B cell (primary cell): ENCODE results near the gene SNX24. TPM values are rescaled to one million over a fixed set of nuclear protein-coding genes. Genes with fewer than 3 reads are reported as not detected.

Source experiments
- ATAC-seq: fragments of 200-7000 bp; cut with Tn5 transposase; one replicate; pipeline ENCODE4 v1.10.0; 2021; ENCODE audit warnings: low read depth, mild to moderate bottlenecking, moderate number of reproducible peaks, moderate library complexity
- CTCF ChIA-PET: fragments of 350-600 bp; sonication (Branson Sonifier 250); formaldehyde crosslinking; loops from one replicate; lab custom pipeline; 2021; ENCODE audit warnings: antibody characterized with exemption, inconsistent platforms; lab: Charles Lee
- POLR2A ChIA-PET: fragments of 350-600 bp; sonication (Branson Sonifier 250); formaldehyde crosslinking; loops from one replicate; lab custom pipeline; 2021; ENCODE audit warnings: antibody characterized with exemption; lab: Charles Lee
- DNase-seq: peaks from one replicate; pipeline ENCODE4 v3.0.0; 2013
- H2AFZ ChIP-seq: 2 replicates; pipeline ENCODE4 v1.6.1; 2012; ENCODE audit warnings: mild to moderate bottlenecking, low read depth, low read length; ENCODE audit not compliant: insufficient read depth, poor library complexity, severe bottlenecking
- H3K27ac ChIP-seq, 2 donors: 1 replicate in 1 of 2; 2 replicates in 1 of 2; pipeline ENCODE4 v1.5.1; 2012 to 2013; ENCODE audit warnings: low read length in 2 of 2, mild to moderate bottlenecking in 2 of 2, moderate library complexity in 1 of 2
- H3K27me3 ChIP-seq, 4 experiments: fragments of 200-600 bp in 1 of 4; sonication (generic) in 1 of 4; replicated peaks in 1 of 4; 1 replicate in 2 of 4; 2 replicates in 2 of 4; pipeline versions ENCODE4 v1.6.1 to v1.7.0; 2013 to 2016; ENCODE audit warnings: low read length in 3 of 4, mild to moderate bottlenecking in 2 of 4, mixed read lengths in 1 of 4, moderate library complexity in 1 of 4; ENCODE audit not compliant: insufficient read depth in 4 of 4, control insufficient read depth in 3 of 4; ENCODE audit errors: control extremely low read depth in 1 of 4
- H3K36me3 ChIP-seq, 2 experiments: replicated peaks in 1 of 2; 1 replicate in 1 of 2; 2 replicates in 1 of 2; pipeline versions ENCODE4 v1.6.1 to v1.7.1; 2013; ENCODE audit warnings: low read length in 1 of 2; ENCODE audit not compliant: insufficient read depth in 2 of 2, control insufficient read depth in 1 of 2; ENCODE audit errors: control extremely low read depth in 1 of 2, extremely low read depth in 1 of 2
- H3K4me1 ChIP-seq, 2 donors: fragments of 200-600 bp in 1 of 2; sonication (generic) in 1 of 2; 1 replicate in 1 of 2; 2 replicates in 1 of 2; pipeline versions ENCODE4 v1.5.1 to v1.6.1; 2013 to 2017; ENCODE audit warnings: low read length in 2 of 2; ENCODE audit not compliant: control insufficient read depth in 2 of 2, insufficient read depth in 2 of 2
- H3K4me2 ChIP-seq: replicated peaks from 2 replicates; pipeline ENCODE3; 2012; ENCODE audit warnings: mild to moderate bottlenecking, low read depth, low read length; ENCODE audit not compliant: poor library complexity, severe bottlenecking
- H3K4me3 ChIP-seq, 5 experiments: fragments of 200-600 bp in 1 of 5; sonication (generic) in 1 of 5; 1 replicate in 3 of 5; 2 replicates in 2 of 5; pipeline versions ENCODE4 v1.5.1 to v1.7.0; 2011 to 2016; ENCODE audit warnings: low read length in 4 of 5, mild to moderate bottlenecking in 4 of 5, low read depth in 2 of 5, control low read depth in 1 of 5, moderate library complexity in 1 of 5; ENCODE audit not compliant: insufficient read depth in 1 of 5; ENCODE audit errors: control extremely low read depth in 1 of 5, extremely low read depth in 1 of 5
- H3K79me2 ChIP-seq: fragments of 200-600 bp; sonication (generic); one replicate; pipeline ENCODE4 v1.6.0; 2016; ENCODE audit warnings: low read length; ENCODE audit not compliant: control insufficient read depth, insufficient read depth
- H3K9ac ChIP-seq: fragments of 200-600 bp; sonication (generic); 2 replicates; pipeline ENCODE4 v1.6.1; 2017; ENCODE audit warnings: mild to moderate bottlenecking, low read length, moderate library complexity
- H3K9me3 ChIP-seq, 3 donors: one replicate each; pipeline versions ENCODE4 v1.6.1 to v1.7.1; 2013; ENCODE audit warnings: low read length in 2 of 3; ENCODE audit not compliant: control insufficient read depth in 2 of 3, insufficient read depth in 1 of 3; ENCODE audit errors: control extremely low read depth in 1 of 3
- H4K20me1 ChIP-seq: 2 replicates; pipeline ENCODE4 v1.6.0; 2012; ENCODE audit warnings: mild to moderate bottlenecking, low read length; ENCODE audit not compliant: insufficient read depth, control insufficient read depth, poor library complexity, severe bottlenecking
- H3K27ac Mint-ChIP-seq: one replicate; pipeline ENCODE4 v1.8.0; 2021; ENCODE audit warnings: mixed read lengths
- H3K27me3 Mint-ChIP-seq: one replicate; pipeline ENCODE4 v1.8.0; 2021; ENCODE audit warnings: mixed read lengths
- H3K4me1 Mint-ChIP-seq: one replicate; pipeline ENCODE4 v1.8.0; 2021; ENCODE audit warnings: mixed read lengths
- H3K4me3 Mint-ChIP-seq: one replicate; pipeline ENCODE4 v1.8.0; 2021; ENCODE audit warnings: mixed read lengths
- H3K9me3 Mint-ChIP-seq: one replicate; pipeline ENCODE4 v1.8.0; 2022; ENCODE audit warnings: mixed read lengths; ENCODE audit not compliant: insufficient read depth
- EZH2 ChIP-seq: IDR thresholded peaks from 2 replicates; pipeline ENCODE4 v1.6.1; 2012; ENCODE audit warnings: borderline replicate concordance, low read depth, mild to moderate bottlenecking, moderate library complexity, low read length; ENCODE audit not compliant: insufficient read depth, poor library complexity, severe bottlenecking
- WGBS: methylation state at CpG from one replicate; pipeline ENCODE4 v1.1.5; 2013; ENCODE audit warnings: missing lambda C conversion rate; ENCODE audit not compliant: insufficient coverage; 5-methylcytosine and 5-hydroxymethylcytosine counted together
- intact Hi-C: fragments of 100-400 bp; cut with micrococcal nuclease; formaldehyde crosslinking; loops from one replicate; pipeline ENCODE4 v1.10.0; 2022
- polyA plus RNA-seq: library from polyadenylated mRNA; depleted of rRNA; stranded (reverse); fragments of >200 nt; gene quantifications from 2 replicates; pipeline ENCODE4 v1.2.3, GENCODE V29; 2012
- total RNA-seq, 2 donors: library from RNA; stranded (reverse); fragments of 120-200 nt in 1 of 2; gene quantifications; 1 replicate in 1 of 2; 2 replicates in 1 of 2; pipeline versions ENCODE4 v1.2.3 to v1.2.4, GENCODE V29; 2013 to 2022
- TF ChIP-seq, protein P1 (sequence below): fragments of 200-600 bp; IDR thresholded peaks from one replicate; pipeline ENCODE4 v1.8.0; 2022; ENCODE audit warnings: antibody characterized with exemption, mild to moderate bottlenecking

Gene SNX24
- total and polyA plus RNA-seq, 2 donors (not counting 1 experiment from before 2014, with no cell fraction given), result 1.1 to 9.3 TPM

GRCh38 chr5:122863721-122864120 lies 18.3 kb downstream of the SNX24 start:
- no peak overlapping the region for H3K27ac ChIP-seq
- H3K9me3 ChIP-seq, result no peaks in the 10 kb centered on the region
- H3K27me3 ChIP-seq, result no peaks in the 10 kb centered on the region
- H4K20me1 ChIP-seq, result no peaks in the 10 kb centered on the region
- CTCF ChIA-PET, result no interaction called here
- Mint-ChIP-seq H3K9me3 (no peaks in the 10 kb centered on the region), H3K4me1 (no peaks in the 10 kb centered on the region), H3K27me3 (no peaks in the 10 kb centered on the region), H3K4me3 (no peak overlapping the region), H3K27ac (no peak overlapping the region)
- 97% methylated on average over 3 of the region's 4 CpGs for WGBS
- no peak for DNase-seq
- no peak overlapping the region for H3K9ac ChIP-seq
- H2AFZ ChIP-seq, result no peak overlapping the region
- H3K36me3 ChIP-seq, result no peaks in the 10 kb centered on the region
- no peaks in the 10 kb centered on the region for H3K79me2 ChIP-seq
- POLR2A ChIA-PET, result no interaction called here
- no peaks in the 10 kb centered on the region for H3K4me1 ChIP-seq
- no peak for ATAC-seq
- no peak overlapping the region for H3K4me3 ChIP-seq
- TF ChIP-seq, protein P1, sequence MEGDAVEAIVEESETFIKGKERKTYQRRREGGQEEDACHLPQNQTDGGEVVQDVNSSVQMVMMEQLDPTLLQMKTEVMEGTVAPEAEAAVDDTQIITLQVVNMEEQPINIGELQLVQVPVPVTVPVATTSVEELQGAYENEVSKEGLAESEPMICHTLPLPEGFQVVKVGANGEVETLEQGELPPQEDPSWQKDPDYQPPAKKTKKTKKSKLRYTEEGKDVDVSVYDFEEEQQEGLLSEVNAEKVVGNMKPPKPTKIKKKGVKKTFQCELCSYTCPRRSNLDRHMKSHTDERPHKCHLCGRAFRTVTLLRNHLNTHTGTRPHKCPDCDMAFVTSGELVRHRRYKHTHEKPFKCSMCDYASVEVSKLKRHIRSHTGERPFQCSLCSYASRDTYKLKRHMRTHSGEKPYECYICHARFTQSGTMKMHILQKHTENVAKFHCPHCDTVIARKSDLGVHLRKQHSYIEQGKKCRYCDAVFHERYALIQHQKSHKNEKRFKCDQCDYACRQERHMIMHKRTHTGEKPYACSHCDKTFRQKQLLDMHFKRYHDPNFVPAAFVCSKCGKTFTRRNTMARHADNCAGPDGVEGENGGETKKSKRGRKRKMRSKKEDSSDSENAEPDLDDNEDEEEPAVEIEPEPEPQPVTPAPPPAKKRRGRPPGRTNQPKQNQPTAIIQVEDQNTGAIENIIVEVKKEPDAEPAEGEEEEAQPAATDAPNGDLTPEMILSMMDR, result no peak
- no peak for TF ChIP-seq EZH2
- no peak overlapping the region for H3K4me2 ChIP-seq
- intact Hi-C loops, result no loop called here

DNA sequence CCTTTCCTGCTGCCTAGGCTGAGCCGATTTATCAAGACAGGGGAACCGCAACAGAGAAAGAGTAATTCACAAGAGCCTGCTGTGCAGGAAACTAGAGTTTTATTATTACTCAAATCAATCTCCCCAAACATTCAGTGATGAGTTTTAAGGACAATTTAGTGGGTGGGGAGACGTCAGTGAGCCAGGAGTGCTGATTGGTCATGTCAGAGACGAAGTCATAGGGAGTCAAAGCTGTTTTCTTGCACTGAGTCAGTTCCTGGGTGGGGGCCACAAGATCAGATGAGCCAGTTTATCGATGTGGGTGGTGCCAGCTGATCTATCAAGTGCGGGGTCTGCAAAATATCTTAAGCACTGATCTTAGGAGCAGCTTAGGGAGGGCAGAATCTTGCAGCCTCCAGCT lies 19.0 kb downstream of the SNX24 start:
- Histone ChIP-seq H3K36me3 (no peaks in the 10 kb centered on the region), H3K27me3 (no peaks in the 10 kb centered on the region), H3K9ac (no peak overlapping the region), H4K20me1 (no peaks in the 10 kb centered on the region), H3K4me1 (no peaks in the 10 kb centered on the region), H3K9me3 (no peaks in the 10 kb centered on the region), H3K4me2 (no peak overlapping the region), H3K4me3 (no peak overlapping the region), H3K27ac (no peak overlapping the region), H2AFZ (no peak overlapping the region), H3K79me2 (no peaks in the 10 kb centered on the region)
- ATAC-seq (no peak), DNase-seq (no peak)
- H3K4me1 Mint-ChIP-seq, result no peaks in the 10 kb centered on the region
- no peak for TF ChIP-seq EZH2
- TF ChIP-seq, protein P1, result no peak
- ChIA-PET CTCF (no interaction called here), POLR2A (no interaction called here)
- intact Hi-C loops, result no loop called here
- no peak overlapping the region for H3K4me3 Mint-ChIP-seq
- no peak overlapping the region for H3K27ac Mint-ChIP-seq
- H3K9me3 Mint-ChIP-seq, result no peaks in the 10 kb centered on the region
- no peaks in the 10 kb centered on the region for H3K27me3 Mint-ChIP-seq
- WGBS, result 69% methylated on average over 3 of the region's 6 CpGs
